Right lung (tissue), 5 donors: ENCODE results near the gene PSMB11. TPM values are rescaled to one million over a fixed set of nuclear protein-coding genes. Genes with fewer than 3 reads are reported as not detected.

ENCODE experiments used
- DNase-seq, 2 donors: peaks; one replicate each; pipeline ENCODE4 v3.0.0-alpha.2; 2013
- polyA plus RNA-seq, 5 donors: library from polyadenylated mRNA; unstranded; fragments of 120-200 nt; gene quantifications; one replicate each; pipeline versions ENCODE4 v1.2.1 to v1.2.3, GENCODE V29; 2013; ENCODE audit warnings: inconsistent platforms in 1 of 5, low replicate concordance in 1 of 5; ENCODE audit not compliant: insufficient read length in 5 of 5, insufficient read depth in 1 of 5

PSMB11 gene
- polyA plus RNA-seq, 5 donors, result not detected

DNA sequence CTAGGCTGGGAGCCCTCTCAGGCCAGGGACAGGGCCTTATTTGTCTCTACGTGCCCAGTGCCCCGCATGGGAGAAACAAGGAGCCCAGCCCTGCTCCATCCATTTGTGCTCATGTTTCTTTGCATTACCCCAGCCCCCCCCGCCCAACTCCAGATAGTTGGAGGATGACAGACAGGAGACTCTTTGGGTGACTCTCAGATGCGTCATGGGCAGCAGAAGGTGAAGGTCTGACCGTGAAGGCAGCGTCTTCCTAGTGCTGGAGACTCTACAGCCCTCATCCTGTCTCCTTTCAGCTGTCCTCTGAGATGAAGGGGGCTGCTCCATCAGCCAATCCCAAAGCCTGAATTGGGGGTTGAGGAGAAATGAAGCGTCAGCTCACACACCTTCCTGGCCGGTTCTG lies 283 bp upstream of the PSMB11 start:
- DNase-seq, result no peak

DNA sequence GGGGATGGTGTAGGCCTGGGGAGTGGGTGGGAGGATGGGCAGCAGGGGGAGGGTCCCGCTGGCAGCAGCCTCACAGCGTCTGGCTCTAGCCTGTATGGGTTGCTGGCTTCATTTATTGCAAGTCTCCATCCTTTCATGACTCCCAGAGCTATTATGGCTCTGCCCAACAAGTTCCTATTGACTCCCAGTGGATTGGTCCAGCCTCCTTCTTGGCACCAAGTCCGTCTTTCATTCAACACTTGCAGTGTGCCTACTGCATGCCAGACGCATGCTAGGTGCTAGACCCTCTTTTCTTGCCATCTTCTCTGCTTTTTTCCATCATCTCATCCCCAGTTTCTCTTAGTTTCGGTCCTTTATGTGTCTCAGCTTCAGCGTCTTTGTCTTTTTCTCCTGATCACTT lies 1.1 kb downstream of the PSMB11 start:
- no peak for DNase-seq

DNA sequence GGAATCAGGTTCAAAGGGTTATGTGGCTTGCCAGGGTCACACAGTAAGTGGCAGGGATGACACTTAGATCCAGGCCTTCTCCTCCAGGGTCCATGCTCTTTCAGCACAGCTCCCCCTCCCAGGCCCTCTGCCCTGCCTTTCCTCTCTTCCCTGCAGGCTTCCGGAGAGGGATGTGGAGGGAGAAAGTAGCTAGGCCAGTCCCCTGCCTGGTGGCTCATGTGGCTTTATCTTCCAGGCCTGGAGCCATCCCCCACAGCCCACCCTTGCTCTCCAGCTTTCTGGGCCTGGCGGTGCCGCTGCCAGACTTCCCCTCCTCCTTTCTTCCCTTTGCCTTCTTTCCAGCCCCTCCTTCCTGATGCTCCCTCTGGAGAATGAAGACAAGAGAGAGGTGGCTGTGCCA lies 1.7 kb downstream of the PSMB11 start:
- DNase-seq, result no peak

DNA sequence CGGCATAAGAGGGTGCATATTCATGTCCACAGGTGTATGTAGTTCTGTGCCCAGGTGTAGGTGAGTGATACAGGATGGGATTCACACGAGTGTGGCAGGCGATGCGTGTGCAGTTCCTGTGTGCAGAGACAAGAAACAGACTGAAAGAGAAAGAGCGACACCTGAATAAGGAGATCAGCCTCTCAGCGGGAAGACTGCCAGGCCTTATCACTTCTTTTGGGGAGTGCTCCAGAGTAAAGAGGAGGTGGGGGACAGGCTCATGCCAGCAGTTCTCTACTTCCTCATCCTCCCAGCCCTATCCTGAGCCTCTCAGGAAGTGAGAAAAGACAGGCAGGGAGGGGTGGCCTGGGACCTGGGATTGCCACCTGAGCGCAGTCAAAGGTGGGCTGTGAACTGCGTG lies 2.8 kb downstream of the PSMB11 start:
- no peak for DNase-seq

DNA sequence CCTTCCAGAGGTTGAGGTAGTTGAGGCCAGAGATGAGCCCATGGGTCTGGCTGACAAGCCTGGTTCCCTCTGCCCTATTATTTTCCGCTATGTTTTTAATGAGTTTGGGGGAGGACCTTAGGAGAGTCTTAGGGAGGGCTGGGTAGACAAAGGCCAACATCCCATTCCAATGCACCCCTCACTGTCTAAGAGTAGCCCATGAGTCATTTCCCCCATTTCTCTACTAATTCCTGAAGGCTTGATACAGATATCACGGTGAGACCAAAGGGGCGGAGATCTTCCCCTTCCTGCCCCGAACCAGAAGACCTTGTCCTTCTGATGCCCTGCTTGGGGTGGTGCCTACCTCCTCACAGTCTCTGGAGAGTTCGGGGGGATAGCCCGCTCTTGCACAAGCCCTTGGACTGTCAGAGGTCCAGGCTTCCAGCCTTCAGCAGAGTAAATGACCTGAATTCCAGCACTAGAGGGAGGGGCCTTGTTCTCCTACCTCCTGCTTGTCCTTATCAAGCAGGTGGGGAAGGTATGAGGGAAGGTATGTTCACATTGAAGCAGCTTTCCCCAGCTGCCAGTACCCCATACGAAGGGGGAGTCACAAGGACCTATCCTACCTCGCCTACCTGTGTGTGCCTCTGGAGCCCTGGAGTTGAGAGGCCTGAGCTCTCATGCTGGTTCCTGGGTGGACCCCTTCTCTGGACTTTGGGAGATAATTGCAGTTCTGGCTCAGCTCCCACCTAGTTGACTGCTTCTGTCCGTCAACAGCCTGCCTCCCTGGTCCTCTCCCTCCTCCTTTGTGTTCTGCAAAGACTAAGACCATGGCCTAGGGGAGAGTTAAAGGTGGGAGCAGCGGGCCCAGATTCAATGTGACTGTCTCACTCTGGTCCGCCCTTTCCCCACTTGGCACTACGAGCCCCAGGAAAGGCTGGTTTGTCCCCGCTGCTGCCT lies 3.7 kb downstream of the PSMB11 start:
- no peak for DNase-seq

DNA sequence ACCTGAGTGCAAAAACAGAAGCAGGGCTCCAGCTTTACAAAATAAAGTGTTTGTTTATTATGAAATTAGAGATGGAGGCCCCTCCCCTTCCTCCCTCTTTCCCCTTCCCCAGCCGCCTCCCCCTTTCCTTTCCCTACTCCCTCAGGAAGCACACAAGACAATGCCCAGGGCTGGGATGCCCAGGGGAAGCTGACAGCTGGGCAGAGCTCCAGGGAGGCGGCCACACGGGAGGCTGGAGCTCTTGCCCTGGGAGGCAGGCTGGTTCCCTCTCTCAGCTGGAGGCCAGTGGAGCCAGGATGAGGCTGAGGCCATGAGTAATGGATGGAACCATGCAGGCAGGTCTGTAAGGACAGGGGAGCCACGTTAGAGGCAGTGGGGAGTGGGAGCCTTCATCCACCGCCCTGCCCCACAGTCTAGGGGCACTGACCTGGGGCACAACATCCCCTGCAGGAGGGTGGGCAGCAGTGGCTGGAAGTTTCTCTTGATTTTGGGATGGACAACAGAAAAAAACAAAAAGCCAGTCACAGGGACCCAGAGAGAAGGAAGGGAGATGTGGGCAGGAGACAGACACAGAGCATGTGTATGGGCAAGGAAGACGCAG lies 5.1 kb downstream of the PSMB11 start:
- DNase-seq, result no peak

DNA sequence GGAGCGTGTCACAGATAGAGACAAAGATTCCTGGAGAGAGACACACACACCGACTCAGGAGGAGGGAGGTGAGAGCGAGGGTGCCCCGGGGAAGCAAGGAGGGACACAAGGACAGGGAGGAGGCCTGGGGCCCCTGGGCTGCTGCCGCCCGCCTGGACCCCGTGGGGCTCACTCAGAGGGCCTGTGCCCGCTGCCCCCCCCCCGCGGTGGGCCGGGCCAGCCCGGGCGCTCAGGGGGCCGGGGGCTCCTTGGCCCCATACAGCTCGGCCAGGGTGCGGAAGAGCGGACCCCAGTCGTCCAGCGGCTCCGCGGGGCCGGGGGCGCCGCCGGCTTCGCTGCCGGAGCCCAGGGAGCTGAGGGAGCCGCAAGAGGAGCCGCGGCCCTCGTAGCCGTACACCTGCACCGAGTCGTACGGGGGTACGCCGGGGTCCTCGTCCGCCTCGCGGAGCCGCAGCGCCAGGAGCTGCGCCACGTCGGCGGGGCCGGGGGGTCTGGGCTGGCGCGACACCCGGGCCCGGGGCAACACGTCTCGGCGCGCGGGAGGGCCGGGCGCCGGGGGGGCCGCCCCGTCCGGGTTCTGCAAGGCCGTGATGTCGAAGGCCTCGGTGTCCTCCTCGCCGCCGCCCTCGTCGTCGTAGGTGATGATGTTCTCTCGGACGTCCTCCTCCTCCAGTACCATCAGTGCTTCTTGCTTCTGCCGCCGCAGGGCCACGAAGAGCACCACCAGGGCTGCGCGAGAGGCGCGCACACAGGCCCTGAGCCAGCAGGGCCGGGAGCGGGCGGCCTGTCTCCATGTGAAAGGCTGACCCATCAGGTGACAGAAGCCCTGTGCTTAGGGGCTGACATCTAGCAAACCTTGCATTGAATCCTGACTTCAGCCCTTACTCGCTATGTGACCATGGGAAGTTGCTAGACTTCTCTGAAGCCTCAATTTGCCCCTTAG lies 6.0 kb downstream of the PSMB11 start:
- DNase-seq, result no peak

DNA sequence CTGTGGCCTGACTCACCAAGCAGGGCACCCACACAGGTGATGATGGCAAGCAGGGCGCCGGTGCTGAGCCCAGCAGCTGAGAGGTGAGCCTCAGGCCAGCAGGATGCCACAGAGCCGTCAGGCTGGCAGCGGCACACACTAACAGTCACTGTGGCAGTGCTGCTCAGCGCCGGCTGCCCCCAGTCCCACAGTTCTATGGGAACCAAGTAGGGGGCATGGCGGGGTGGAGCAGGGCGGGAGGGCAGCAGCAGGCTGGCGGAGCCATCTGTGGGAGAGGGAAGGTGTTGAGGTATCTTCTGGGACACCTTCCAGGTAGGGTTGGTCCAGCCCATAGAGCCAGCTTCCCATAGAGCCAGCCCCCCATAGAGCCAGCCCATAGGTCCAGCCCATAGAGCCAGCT lies 7.0 kb downstream of the PSMB11 start:
- DNase-seq, result no peak

DNA sequence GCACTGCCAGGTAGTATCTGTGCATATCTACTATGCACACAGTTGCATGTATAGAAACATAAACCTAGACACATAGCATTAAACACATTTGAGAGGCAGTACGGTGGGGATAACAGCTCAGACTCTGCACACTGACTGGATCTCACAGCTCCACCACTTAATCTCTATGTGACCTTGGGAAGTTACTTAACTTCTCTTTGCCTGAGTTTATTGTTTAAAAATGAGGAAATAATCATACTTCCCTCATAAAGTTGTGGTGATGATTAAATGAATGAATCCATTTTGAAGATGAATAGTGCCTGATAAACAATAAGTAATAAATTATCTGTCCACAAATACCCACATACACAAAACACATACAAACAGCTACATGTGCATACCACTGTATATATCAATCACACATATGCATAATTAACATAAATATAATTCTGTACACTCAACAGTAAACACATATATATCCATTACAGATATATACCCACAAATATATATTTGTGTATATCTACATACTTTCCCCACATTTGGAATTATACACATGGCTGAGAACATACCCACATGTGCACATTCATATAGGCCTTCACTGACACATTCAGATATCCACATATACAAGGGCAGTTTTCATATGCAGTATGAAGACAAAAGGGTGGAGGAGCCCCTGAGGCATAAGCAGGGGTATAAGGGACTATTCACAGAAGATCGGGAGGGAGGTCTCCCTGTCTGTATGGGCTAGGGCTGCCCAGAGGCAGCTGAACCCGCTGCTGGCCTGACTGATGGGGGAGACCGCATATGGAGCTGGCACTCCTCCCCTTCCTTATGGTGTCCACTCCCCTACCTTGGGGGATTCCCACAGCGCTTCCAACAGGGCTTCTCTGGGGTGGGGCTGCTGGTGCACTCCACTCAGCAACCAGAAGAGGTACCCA lies 9.4 kb downstream of the PSMB11 start:
- DNase-seq, result no peak

DNA sequence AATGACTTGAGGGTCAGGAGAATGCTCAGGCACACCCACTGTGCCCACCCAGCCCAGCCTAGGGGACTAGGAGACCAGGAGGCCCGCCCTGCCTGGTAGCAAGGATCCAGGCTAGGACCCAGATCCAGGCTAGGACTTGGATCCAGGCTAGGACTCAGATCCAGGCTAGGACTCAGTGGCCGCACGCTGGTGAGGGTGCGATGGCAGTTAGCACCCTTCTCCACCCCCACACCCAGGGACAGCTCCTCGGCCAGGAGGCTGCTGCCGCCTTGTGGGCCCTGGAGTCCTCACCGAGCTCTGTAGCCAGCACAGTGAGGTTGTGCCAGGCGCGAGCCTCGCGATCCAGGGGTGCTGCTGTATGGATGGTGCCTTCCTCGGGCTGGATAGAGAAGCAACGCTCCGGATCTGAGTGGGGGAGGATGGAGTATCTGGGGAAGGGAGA lies 10.2 kb downstream of the PSMB11 start:
- DNase-seq, result no peak

DNA sequence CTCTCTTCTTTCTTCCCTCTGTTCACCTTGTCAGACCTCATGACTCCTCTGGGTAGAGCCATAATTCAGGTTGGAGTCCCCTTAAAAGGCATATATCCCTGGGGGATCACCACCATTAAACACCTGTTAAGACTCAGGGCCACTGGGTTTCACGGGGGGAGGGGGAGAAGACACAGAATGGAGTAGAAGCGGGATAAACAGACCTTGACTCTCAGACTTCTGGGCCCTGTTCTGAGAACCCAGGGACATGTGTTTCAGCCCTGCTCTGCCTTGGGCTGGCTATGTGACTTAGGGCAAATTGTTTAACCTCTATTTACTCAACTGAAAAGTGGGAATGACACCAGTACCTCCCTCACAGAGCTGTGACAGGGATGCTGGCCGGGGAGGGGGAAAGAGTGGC lies 10.7 kb downstream of the PSMB11 start:
- DNase-seq, result no peak

DNA sequence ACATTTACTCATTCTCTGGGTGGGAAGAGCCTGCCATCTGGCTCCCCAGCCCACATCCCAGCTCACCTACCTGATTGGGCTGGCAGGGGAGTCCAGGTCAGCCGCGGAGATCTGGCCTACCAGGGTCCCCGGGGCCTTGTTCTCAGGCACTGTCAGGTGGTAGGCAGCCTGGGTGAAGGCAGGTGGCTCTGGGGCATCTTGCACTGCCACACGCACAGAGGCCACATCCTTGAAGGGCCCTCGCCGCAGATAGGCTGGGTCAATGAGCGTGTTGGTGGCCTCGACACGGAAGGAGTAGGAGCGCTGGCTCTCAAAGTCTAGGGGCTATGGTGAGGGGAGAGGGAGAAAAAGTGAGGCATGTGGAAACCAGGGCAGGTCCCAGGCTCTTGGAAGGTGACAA lies 11.4 kb downstream of the PSMB11 start:
- no peak for DNase-seq

DNA sequence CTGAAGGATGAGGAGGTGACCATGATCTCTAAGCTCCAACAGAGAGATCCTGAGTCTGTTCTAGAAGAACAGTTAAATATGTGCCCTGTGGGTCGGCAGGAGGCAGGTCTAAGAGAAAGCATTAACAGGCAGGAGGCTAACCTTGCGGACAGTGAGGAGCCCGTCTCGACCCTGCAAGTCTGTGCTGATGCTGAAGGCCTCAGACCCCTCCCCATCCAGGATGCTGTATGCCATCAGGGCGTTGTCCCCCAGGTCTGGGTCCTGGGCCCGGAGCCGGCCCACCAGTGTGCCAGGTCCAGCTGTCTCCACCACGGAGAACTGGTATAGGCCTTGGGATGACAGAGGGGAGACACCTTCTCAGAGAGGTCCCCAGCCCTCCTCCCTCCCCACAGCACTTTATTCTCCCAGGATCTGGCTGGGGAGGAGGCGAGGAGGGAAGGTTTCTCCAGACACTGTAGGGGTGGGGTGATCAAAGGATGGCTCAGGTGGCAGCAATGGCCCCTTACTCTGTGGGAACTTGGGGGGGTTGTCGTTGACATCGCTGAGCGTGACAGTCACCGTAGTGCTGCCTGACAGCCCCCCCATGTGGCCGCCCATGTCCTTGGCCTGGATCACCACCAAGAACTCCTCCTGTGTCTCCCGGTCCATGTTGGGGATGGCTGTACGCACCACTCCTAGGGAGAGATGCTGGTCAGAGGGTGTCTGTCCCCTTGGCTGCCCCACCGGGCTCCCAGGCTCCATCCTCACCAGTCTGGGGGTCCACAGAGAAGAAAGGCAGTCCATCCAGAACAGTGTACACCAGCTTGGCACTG lies 12.2 kb downstream of the PSMB11 start:
- no peak for DNase-seq

DNA sequence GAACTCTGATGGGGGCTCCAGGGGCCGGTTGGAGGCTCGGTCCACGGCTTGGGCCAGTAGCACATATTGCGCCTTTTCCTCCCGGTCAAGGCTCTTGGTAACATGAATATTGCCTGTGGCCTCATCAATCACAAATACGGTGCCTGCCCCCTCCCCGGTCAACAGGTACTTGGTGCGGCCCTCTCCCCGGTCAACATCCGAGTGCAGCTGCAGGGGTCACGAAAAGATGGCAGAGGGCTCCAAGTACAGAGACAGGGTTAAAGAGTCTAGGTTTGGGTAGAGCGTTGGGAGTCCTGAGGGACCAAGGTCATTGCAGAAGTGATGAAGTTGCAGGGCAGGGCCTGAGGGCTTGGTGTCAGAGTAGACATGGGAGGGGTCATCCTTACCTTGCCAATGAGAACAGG lies 13.1 kb downstream of the PSMB11 start:
- DNase-seq, result no peak

DNA sequence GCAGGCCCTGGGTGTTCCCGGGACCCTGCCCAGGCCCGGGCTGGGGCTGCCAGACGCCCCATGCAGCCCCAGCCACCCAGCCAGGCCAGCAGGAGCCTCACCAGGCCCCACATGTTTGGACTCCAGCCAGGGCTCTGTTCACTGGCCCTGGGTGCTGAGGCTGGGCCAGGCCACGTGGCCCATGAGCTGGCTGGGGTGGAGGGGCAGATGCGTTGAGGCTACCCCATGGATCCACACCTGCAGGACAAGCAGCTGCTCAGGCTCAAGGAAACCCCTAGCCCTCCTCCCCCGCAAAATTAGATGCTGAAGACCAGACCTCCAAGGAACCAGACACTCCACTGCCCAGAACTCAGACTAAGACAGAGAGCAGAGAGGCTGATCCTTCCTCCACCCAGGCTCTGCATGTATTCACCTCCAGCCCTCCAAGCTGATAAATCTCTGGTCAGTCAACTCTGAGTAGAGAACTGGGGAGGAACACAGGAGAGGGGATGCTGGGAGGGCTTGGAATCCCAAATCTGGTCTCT lies 13.7 kb downstream of the PSMB11 start:
- DNase-seq, result no peak

DNA sequence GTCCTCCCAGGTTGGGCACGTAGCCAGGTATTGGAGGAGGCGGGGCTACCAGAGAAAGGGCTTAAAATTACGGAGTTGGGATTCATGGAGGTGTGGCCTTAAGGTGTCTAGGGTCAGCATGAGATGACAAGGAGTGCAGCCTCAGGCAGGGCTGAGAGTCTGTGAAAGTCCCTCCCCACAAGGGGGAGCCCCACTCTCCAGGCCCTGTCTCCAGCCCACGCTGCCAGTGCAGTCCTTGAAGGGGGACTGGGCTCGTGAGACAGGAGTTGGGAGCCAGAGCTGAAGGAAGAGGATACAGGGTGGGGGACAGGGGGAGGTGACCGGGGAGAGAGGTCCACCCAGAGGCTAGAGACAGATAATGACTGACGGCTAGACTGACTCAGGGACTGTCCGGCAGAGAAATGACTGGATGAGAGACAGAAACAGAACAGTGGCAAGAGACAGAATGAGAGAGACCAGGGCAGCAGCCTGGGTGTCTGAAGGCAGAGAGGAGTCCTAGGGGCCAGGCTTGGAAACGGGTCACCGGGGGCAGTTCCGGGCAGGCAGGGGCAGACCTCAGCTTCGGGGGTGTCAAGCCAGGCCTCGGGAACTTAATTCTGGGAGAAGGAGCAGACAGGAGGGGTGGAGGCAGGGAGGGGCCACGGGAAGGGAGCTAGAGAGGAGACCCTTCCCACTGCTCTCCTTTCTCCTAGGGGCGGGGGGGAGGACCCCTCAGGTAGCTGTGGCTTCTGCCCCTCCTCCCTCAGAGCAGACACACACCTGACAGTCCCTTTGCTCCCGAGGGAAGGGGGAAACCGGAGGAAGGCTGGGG lies 14.3 kb downstream of the PSMB11 start:
- no peak for DNase-seq

DNA sequence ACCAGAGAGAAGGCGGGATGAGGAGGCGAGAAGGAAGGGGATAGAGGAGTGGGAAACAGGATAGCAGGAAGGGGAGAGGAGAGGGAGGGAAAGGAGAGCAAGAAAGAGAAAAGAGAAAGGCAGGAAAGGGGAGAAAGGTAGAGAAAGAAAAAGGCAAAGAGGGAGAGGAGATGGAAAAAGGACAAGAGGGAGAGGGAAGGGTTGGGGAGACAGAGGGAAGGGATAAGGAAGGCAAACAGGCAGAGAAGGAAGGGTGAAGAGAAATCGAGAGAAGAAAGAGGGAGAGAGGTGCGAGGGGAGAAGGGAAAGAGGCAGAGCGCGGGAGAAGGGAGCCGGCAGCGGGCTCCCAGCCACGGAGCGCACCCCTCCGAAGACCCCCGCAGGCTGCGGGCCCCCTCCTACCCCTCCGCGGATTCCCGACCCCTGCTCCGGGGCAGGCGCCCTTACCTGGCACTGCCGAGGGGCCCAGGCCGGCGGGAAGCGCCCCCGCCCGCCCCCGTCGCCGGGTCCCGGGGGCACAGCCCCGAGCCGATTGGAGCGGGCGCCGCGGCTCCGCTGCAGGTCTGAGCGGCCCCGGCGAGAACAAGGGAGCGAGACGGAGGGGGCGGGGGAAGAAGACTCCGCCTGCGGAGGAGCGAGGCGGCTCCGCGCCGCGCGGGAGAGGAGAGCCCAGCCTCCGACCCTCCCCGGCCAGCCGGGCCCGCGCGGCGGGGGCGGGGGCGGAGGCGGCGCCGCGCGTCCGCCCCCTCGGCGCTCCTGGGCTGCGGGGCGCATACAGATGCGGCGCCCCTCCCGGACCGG lies 15.1 kb downstream of the PSMB11 start, which contains the start of gene CDH24:
Gene CDH24 (minus strand): TSS at position 565 of the 801 bp plus-strand sequence. CDS start 1,787 bp downstream, outside the sequence.
- peak; percentile 65 to 76 for DNase-seq
